ENCODE data around the gene SHANK2. TPM values are rescaled to one million over a fixed set of nuclear protein-coding genes. Genes with fewer than 3 reads are reported as not detected.

Gene SHANK2
- total RNA-seq, 4 donors from 2014 or later: 26.2 to 95.5 (median 45.1) TPM

DNA sequence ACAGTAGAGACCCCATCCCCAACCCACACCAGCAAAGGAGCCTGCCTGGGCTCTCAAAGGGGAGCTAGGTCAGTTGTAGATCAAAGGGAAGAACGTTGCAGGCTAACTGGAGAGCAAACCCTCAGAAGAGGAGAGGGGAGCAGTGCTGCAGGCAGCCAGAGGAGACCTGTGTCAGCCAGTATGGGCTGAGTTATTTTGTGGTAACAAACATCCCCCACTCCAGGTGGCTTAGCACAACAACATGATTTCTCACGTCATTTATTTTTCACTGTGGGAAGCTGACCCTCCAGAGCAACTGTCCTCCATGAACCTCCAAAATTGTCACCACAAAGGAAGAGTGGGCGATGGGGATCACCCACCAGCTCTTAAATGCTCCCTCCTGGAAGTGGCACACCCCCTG lies 19.8 kb upstream of the SHANK2 start:
- DNase-seq: no peak
- peaks cover 0 to 20% (median 12%) of the 10 kb centered on the region in 4 donors for H3K4me1 ChIP-seq
- no peak overlapping the region for H3K27ac ChIP-seq
- in situ Hi-C loops (cut with MboI; ENCODE audit: low pct_ligation_motif_present in 1 of 4, low pct_unique_long_range_greater_than_20kb in 1 of 4, low sequenced_read_pairs in 3 of 4): no loop called here
- peaks cover 8 to 12% of the 10 kb centered on the region in 2 donors for H3K9me3 ChIP-seq
- H3K27me3 ChIP-seq: no peaks in the 10 kb centered on the region
- 71 to 81% methylated on average over 1 to 3 of the region's 3 CpGs for WGBS, 2 donors (ENCODE audit: low coverage in 1 of 2)
- H3K36me3 ChIP-seq: no peaks in the 10 kb centered on the region
- no peak overlapping the region for H3K4me3 ChIP-seq
- TF ChIP-seq EP300 (IDR thresholded peaks at IDR 0.05; ENCODE audit: low read depth) (no peak), POLR2AphosphoS5 (IDR thresholded peaks at IDR 0.05) (no peak), POLR2A (IDR thresholded peaks at IDR 0.05) (no peak)
- TF ChIP-seq, protein P1, sequence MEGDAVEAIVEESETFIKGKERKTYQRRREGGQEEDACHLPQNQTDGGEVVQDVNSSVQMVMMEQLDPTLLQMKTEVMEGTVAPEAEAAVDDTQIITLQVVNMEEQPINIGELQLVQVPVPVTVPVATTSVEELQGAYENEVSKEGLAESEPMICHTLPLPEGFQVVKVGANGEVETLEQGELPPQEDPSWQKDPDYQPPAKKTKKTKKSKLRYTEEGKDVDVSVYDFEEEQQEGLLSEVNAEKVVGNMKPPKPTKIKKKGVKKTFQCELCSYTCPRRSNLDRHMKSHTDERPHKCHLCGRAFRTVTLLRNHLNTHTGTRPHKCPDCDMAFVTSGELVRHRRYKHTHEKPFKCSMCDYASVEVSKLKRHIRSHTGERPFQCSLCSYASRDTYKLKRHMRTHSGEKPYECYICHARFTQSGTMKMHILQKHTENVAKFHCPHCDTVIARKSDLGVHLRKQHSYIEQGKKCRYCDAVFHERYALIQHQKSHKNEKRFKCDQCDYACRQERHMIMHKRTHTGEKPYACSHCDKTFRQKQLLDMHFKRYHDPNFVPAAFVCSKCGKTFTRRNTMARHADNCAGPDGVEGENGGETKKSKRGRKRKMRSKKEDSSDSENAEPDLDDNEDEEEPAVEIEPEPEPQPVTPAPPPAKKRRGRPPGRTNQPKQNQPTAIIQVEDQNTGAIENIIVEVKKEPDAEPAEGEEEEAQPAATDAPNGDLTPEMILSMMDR (IDR thresholded peaks at IDR 0.05): no peak
- intact Hi-C loops (cut with DNase I; ENCODE audit: low total_unique reads): no loop called here

DNA sequence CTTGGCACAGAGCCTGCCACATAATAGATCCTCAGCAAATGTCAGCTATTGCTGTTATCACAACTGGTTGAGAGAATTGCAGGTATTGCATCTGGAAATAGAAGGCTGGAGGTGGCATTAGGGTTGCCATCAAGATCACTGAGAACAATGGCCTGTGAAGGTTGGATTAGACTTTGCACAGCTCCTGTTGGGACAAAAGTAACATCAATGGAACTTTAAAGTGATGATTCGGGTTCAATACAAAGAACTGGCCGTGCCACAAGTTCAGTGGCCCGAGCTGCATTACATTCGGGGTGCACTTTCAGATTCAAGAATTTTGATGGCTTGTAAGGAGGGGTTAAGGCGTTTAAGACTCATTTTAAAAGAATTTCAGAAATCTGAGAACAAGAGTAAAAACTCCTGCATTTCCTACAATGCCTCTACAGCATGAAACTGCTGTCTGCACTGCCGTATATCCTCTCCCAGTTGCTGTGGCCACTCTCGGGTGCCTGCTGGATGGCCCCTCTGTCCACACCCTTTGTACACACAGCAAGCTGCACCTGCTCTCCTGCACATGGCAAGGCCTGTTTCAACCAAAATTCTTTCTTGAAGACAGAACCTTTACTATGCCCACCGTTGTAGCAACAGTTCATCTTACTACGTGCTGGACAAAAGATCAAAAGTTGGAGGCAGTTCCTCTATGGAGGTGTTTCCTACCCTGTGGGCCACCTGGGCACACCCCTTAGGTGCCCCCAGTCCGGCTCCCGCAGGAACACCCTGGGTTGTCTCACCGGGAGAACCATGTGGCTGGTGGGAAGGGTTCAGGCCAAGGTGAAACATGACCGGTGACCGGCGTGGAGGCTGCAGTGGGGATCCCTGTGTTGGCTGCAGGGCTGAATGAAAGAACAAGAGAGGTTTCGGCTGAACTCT lies 17.5 kb upstream of the SHANK2 start:
- no peaks in the 10 kb centered on the region for H3K27me3 ChIP-seq
- no peak for DNase-seq
- 62 to 81% methylated on average over 5 to 16 of the region's 16 CpGs for WGBS, 2 donors (ENCODE audit: low coverage in 1 of 2)
- H3K4me3 ChIP-seq: no peak overlapping the region
- in situ Hi-C loops (cut with MboI; ENCODE audit: low pct_ligation_motif_present in 1 of 4, low pct_unique_long_range_greater_than_20kb in 1 of 4, low sequenced_read_pairs in 3 of 4): no loop called here
- peak overlapping the region in 1 of 4 donors; percentile 26 for H3K27ac ChIP-seq
- TF ChIP-seq EP300 (IDR thresholded peaks at IDR 0.05; ENCODE audit: low read depth) (no peak), POLR2A (IDR thresholded peaks at IDR 0.05) (no peak), POLR2AphosphoS5 (IDR thresholded peaks at IDR 0.05) (no peak)
- TF ChIP-seq, protein P1 (IDR thresholded peaks at IDR 0.05): no peak
- peaks cover 8 to 12% of the 10 kb centered on the region in 2 donors for H3K9me3 ChIP-seq
- peaks cover 0 to 24% (median 18%) of the 10 kb centered on the region in 4 donors for H3K4me1 ChIP-seq
- intact Hi-C loops (cut with DNase I; ENCODE audit: low total_unique reads): no loop called here
- no peaks in the 10 kb centered on the region for H3K36me3 ChIP-seq

DNA sequence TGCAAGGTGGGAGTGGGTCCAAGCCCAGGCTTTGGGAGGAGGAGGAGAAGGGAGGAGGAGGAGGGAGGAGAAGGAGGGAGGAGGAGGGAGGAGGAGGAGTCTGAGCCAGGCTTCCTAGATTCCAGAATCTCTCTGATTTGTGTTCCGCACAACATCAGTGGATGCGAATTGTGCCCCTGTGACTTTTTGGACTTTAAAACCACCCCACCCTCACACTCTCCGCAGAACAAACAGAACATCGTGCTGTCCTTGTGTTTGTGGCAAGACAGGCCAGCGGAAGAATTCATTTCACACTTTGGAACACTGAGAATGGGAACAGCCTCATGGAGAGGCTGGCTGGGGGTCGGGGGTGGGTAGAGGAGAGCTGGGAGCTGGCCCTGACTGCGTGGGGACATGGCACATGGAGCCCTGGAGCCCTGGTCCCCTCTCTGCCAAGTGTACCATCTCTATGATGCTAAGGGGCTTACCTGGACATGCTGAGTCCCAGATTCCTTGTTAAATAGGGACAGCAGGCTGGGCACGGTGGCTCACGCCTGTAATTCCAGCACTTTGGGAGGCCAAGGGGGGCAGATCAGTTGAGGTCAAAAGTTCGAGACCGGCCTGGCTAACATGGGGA lies 16.4 kb upstream of the SHANK2 start:
- Histone ChIP-seq H3K4me1 (peaks cover 0 to 24% (median 18%) of the 10 kb centered on the region in 4 donors), H3K27me3 (no peaks in the 10 kb centered on the region), H3K27ac (peak overlapping the region in 1 of 4 donors; percentile 26), H3K9me3 (peaks cover 3 to 8% of the 10 kb centered on the region in 2 donors), H3K36me3 (no peaks in the 10 kb centered on the region), H3K4me3 (no peak overlapping the region)
- 65 to 80% methylated on average over 1 to 11 of the region's 11 CpGs for whole genome bisulfite sequencing, 2 donors (ENCODE audit: low coverage in 1 of 2)
- in situ Hi-C loops (cut with MboI; ENCODE audit: low pct_ligation_motif_present in 1 of 4, low pct_unique_long_range_greater_than_20kb in 1 of 4, low sequenced_read_pairs in 3 of 4): no loop called here
- TF ChIP-seq, protein P1 (IDR thresholded peaks at IDR 0.05): no peak
- TF ChIP-seq POLR2A (IDR thresholded peaks at IDR 0.05) (no peak), POLR2AphosphoS5 (IDR thresholded peaks at IDR 0.05) (no peak), EP300 (IDR thresholded peaks at IDR 0.05; ENCODE audit: low read depth) (no peak)
- intact Hi-C loops (cut with DNase I; ENCODE audit: low total_unique reads): no loop called here
- DNase-seq: no peak

DNA sequence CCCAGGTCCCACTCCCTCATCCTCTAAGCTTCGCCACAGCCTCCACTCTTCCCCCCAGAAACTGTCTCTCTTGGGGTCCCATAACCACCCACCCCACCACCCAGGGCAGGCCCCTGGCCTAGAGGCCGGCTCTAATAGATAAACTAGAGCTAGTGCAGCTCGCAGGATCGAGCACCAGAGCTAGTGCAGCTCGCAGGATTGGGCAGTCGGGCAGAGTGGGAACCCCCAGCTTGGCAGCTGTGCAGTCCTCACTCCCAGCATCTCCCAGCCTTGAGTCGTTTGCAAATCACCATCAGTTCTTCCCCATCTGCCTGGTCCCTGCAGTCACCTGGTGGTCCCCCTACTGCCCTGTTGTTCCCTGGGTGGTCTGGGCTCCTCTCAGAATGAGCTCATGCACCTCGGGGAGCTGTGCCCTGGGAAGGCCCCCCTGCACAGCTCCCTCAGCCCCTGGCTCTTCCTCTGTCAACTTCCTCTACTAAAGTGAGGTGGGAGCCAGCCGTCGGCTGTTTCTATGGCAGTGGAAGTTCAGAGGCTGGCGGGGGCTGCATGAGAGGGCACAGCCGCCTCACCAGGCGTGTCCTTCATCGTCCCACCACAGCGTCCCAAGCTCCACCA lies 15.5 kb upstream of the SHANK2 start:
- H3K4me3 ChIP-seq: no peak overlapping the region
- H3K4me1 ChIP-seq: peaks cover 0 to 24% (median 18%) of the 10 kb centered on the region in 4 donors
- in situ Hi-C loops (cut with MboI; ENCODE audit: low pct_ligation_motif_present in 1 of 4, low pct_unique_long_range_greater_than_20kb in 1 of 4, low sequenced_read_pairs in 3 of 4): no loop called here
- DNase-seq: no peak
- WGBS, 2 donors (ENCODE audit: low coverage in 1 of 2): 62 to 69% methylated on average over 5 to 12 of the region's 15 CpGs
- H3K27me3 ChIP-seq: no peaks in the 10 kb centered on the region
- H3K9me3 ChIP-seq: no peaks in the 10 kb centered on the region
- H3K36me3 ChIP-seq: no peaks in the 10 kb centered on the region
- TF ChIP-seq, protein P1 (IDR thresholded peaks at IDR 0.05): no peak
- TF ChIP-seq POLR2AphosphoS5 (IDR thresholded peaks at IDR 0.05): no peak
- no peak for TF ChIP-seq EP300 (IDR thresholded peaks at IDR 0.05; ENCODE audit: low read depth)
- TF ChIP-seq POLR2A (IDR thresholded peaks at IDR 0.05): no peak
- H3K27ac ChIP-seq: no peak overlapping the region
- intact Hi-C loops (cut with DNase I; ENCODE audit: low total_unique reads): no loop called here
